GM06990 (cell line): Measurements from ENCODE around the gene RIMKLB.
A peak's percentile ranks its signal among the peaks of the same experiment; 100 is the strongest.

Experiments used
- DNase-seq: peaks from one replicate; pipeline ENCODE4 v3.0.0-alpha.2; 2011; ENCODE audit not compliant: insufficient read length; ENCODE audit errors: extremely low read depth
- H3K27me3 ChIP-seq: replicated peaks from 2 replicates; pipeline ENCODE4 v1.6.0; 2011; ENCODE audit warnings: low read length; ENCODE audit not compliant: control insufficient read depth, insufficient read depth
- H3K36me3 ChIP-seq: 2 replicates; pipeline ENCODE4 v1.5.1; 2011; ENCODE audit warnings: low read length; ENCODE audit not compliant: control insufficient read depth, insufficient read depth
- H3K4me3 ChIP-seq: replicated peaks from 2 replicates; pipeline ENCODE4 v1.5.1; 2011; ENCODE audit warnings: low read depth, mild to moderate bottlenecking, control low read depth, low read length
- CTCF ChIP-seq: IDR thresholded peaks from 2 replicates; pipeline ENCODE4 v1.5.1; 2011; ENCODE audit warnings: low read length, control low read depth, mild to moderate bottlenecking, inconsistent platforms; ENCODE audit not compliant: insufficient read depth, poor library complexity, severe bottlenecking

Gene RIMKLB

GRCh38 chr12:8696442-8697090 is 1.2 kb upstream of the RIMKLB start:
- H3K36me3 ChIP-seq: no peaks in the 10 kb centered on the region
- TF ChIP-seq CTCF: no peak
- no peak overlapping the region; the same call in 1 of the 2 replicates for H3K4me3 ChIP-seq
- no peak for DNase-seq
- no peaks in the 10 kb centered on the region for H3K27me3 ChIP-seq

GRCh38 chr12:8697120-8697475 is 693 bp upstream of the RIMKLB start:
- H3K36me3 ChIP-seq: no peaks in the 10 kb centered on the region
- no peak for DNase-seq
- H3K27me3 ChIP-seq: no peaks in the 10 kb centered on the region
- no peak for TF ChIP-seq CTCF
- peak overlapping the region; percentile 93 for H3K4me3 ChIP-seq

- Histone ChIP-seq H3K4me3 (peak overlapping the region; percentile 93), H3K36me3 (no peaks in the 10 kb centered on the region), H3K27me3 (no peaks in the 10 kb centered on the region)
- TF ChIP-seq CTCF: no peak
- DNase-seq: peak; percentile 54
Observed at GRCh38 chr12:8698132-8698851, 501 bp downstream of the RIMKLB start.

- DNase-seq: no peak
- Histone ChIP-seq H3K36me3 (no peaks in the 10 kb centered on the region), H3K4me3 (peak overlapping the region; percentile 93), H3K27me3 (no peaks in the 10 kb centered on the region)
- TF ChIP-seq CTCF: no peak
Observed at GRCh38 chr12:8698879-8699278, 1.1 kb downstream of the RIMKLB start.

GRCh38 chr12:8699714-8700113 is 1.9 kb downstream of the RIMKLB start:
- no peak for TF ChIP-seq CTCF
- Histone ChIP-seq H3K36me3 (no peaks in the 10 kb centered on the region), H3K4me3 (no peak overlapping the region), H3K27me3 (no peaks in the 10 kb centered on the region)
- no peak for DNase-seq
